T-cell (primary cell): ENCODE results near the gene DPP10. TPM values are rescaled to one million over a fixed set of nuclear protein-coding genes. Genes with fewer than 3 reads are reported as not detected.
"Not testable (repeated sequence)": the region's sequence is repeated elsewhere in the genome, so short reads cannot be mapped to it uniquely, and the experiment has no call there.

Source experiments
- ATAC-seq, 4 experiments: fragments of 200-7000 bp in 3 of 4; fragments of 150-1000 bp in 1 of 4; cut with Tn5 transposase; replicated peaks in 1 of 4; 1 replicate in 3 of 4; 2 replicates in 1 of 4; pipeline ENCODE4 v1.10.0; 2021; ENCODE audit warnings: moderate library complexity in 3 of 4, mild to moderate bottlenecking in 2 of 4, moderate number of reproducible peaks in 1 of 4
- CTCF ChIA-PET, 2 donors: fragments of 300-600 bp; sonication (Branson Sonifier 250); formaldehyde crosslinking; loops; one replicate each; lab custom pipeline; 2022; ENCODE audit warnings: antibody characterized with exemption in 2 of 2; lab: Charles Lee
- POLR2A ChIA-PET, 2 donors: fragments of 300-600 bp; sonication (Branson Sonifier 250); formaldehyde crosslinking; loops; one replicate each; lab custom pipeline; 2022; ENCODE audit warnings: antibody characterized with exemption in 2 of 2; lab: Charles Lee
- DNase-seq, 35 experiments: peaks; one replicate each; pipeline versions ENCODE4 v3.0.0 to v3.0.0-alpha.2; 2013 to 2023
- H3K27ac ChIP-seq: one replicate; pipeline ENCODE4 v1.5.1; 2013; ENCODE audit warnings: low read length
- H3K27me3 ChIP-seq, 2 experiments: replicated peaks in 1 of 2; 1 replicate in 1 of 2; 2 replicates in 1 of 2; pipeline versions ENCODE4 v1.6.1 to v1.7.0; 2013; ENCODE audit warnings: low read length in 1 of 2, mixed read lengths in 1 of 2; ENCODE audit not compliant: control insufficient read depth in 2 of 2, insufficient read depth in 2 of 2; ENCODE audit errors: extremely low read depth in 1 of 2
- H3K36me3 ChIP-seq, 2 donors: 1 replicate in 1 of 2; 2 replicates in 1 of 2; pipeline versions ENCODE4 v1.6.1 to v1.7.0; 2013; ENCODE audit warnings: low read length in 1 of 2; ENCODE audit not compliant: control insufficient read depth in 2 of 2, insufficient read depth in 1 of 2; ENCODE audit errors: extremely low read depth in 1 of 2
- H3K4me1 ChIP-seq, 2 experiments: 1 replicate in 1 of 2; 2 replicates in 1 of 2; pipeline versions ENCODE4 v1.6.1 to v1.7.0; 2013; ENCODE audit warnings: low read length in 2 of 2, mixed read lengths in 1 of 2; ENCODE audit not compliant: insufficient read depth in 2 of 2, control insufficient read depth in 1 of 2; ENCODE audit errors: extremely low read depth in 1 of 2
- H3K4me3 ChIP-seq, 2 donors: 1 replicate in 1 of 2; 2 replicates in 1 of 2; pipeline versions ENCODE4 v1.5.1 to v1.7.0; 2013; ENCODE audit warnings: mild to moderate bottlenecking in 2 of 2, low read length in 1 of 2, moderate library complexity in 1 of 2; ENCODE audit not compliant: control insufficient read depth in 1 of 2; ENCODE audit errors: extremely low read depth in 1 of 2
- H3K9me3 ChIP-seq: 2 replicates; pipeline ENCODE4 v1.7.0; 2013
- H3K27ac Mint-ChIP-seq, 2 donors: one replicate each; pipeline ENCODE4 v1.8.0; 2020 to 2021; ENCODE audit warnings: mild to moderate bottlenecking in 2 of 2, mixed read lengths in 2 of 2
- H3K27me3 Mint-ChIP-seq, 2 donors: one replicate each; pipeline ENCODE4 v1.8.0; 2021 to 2022; ENCODE audit warnings: mixed read lengths in 2 of 2
- H3K36me3 Mint-ChIP-seq: one replicate; pipeline ENCODE4 v1.8.0; 2021; ENCODE audit warnings: mixed read lengths
- H3K4me1 Mint-ChIP-seq, 3 donors: one replicate each; pipeline ENCODE4 v1.8.0; 2020 to 2022; ENCODE audit warnings: mixed read lengths in 3 of 3, mild to moderate bottlenecking in 1 of 3
- H3K4me3 Mint-ChIP-seq, 3 donors: one replicate each; pipeline ENCODE4 v1.8.0; 2020 to 2022; ENCODE audit warnings: mild to moderate bottlenecking in 3 of 3, mixed read lengths in 3 of 3, moderate library complexity in 3 of 3
- H3K9me3 Mint-ChIP-seq, 3 donors: one replicate each; pipeline ENCODE4 v1.8.0; 2020 to 2022; ENCODE audit warnings: mixed read lengths in 3 of 3
- WGBS: methylation state at CpG from one replicate; pipeline ENCODE4 v1.1.5; 2013; ENCODE audit warnings: missing lambda C conversion rate; ENCODE audit not compliant: insufficient coverage; 5-methylcytosine and 5-hydroxymethylcytosine counted together
- total RNA-seq, 35 experiments: library from RNA in 6 of 35; stranded (reverse) in 6 of 35; fragments of 120-200 nt in 1 of 35; gene quantifications; one replicate each; pipeline versions ENCODE4 v1.2.1 to v1.2.4 and lab custom pipeline; 2013 to 2026

The DPP10 gene
- total RNA-seq, 5 donors from 2014 or later (not counting 1 experiment from before 2014, with no cell fraction given) = not detected

DNA sequence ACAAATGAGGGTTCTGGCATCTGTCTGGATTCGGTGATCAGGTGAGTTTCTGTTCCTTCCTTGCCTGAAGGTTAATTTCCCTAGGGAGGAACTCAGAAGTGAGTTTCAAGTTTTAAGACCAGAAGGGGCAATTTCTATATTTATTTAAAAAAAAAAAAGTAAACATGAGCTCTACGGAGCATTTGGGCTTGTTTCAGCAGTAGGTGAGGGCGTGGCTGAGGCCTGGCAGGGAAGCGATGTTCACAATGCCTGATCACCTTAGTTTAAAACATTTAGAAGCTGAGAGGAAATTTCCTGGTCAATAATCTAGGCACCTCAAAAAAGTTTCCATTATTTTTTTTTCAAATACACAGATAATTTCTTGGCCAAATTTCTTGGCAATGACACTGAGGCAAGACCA is 629.1 kb downstream of the DPP10 start:
- WGBS = no CpG with 5 or more reads among the region's 4 CpGs
- CTCF ChIA-PET = no interaction called here

DNA sequence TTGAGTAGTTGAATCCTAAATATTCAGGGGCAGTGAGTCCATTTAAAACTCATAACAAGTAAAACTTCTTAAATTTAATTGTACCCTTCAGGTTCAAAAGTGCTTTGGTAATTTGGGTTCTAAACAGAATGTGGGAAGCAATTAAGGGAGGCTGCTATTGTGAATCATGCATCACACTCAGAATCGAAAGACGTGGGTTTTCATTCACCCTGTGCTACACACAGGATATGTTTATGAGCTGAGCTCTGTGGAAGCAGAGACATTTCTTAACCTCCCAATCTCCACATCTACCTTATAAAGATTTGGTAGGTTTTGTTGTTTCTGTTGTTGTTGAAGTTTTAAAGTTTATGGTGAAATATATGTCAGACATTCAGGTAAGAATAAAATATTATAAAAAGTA is 633.4 kb downstream of the DPP10 start:
- Histone ChIP-seq H3K9me3 (no peaks in the 10 kb centered on the region), H3K27ac (no peak overlapping the region), H3K4me3 (no peak overlapping the region), H3K36me3 (no peaks in the 10 kb centered on the region), H3K27me3 (no peaks in the 10 kb centered on the region), H3K4me1 (no peaks in the 10 kb centered on the region)
- WGBS = no CpG with 5 or more reads among the region's 2 CpGs
- peaks cover 8 to 17% (median 11%) of the 10 kb centered on the region in 3 donors for H3K9me3 Mint-ChIP-seq
- CTCF ChIA-PET = no interaction called here
- no peak overlapping the region for H3K27ac Mint-ChIP-seq
- no peak overlapping the region for H3K4me3 Mint-ChIP-seq
- H3K4me1 Mint-ChIP-seq = no peaks in the 10 kb centered on the region
- no peaks in the 10 kb centered on the region for H3K27me3 Mint-ChIP-seq
- DNase-seq (no peak), ATAC-seq (no peak)
- no peaks in the 10 kb centered on the region for H3K36me3 Mint-ChIP-seq
- POLR2A ChIA-PET = no interaction called here

More for the DNA sequence above, 629.1 kb downstream of the DPP10 start:
- Histone ChIP-seq H3K4me1 (no peaks in the 10 kb centered on the region), H3K27ac (no peak overlapping the region), H3K27me3 (no peaks in the 10 kb centered on the region), H3K9me3 (no peaks in the 10 kb centered on the region), H3K36me3 (no peaks in the 10 kb centered on the region), H3K4me3 (no peak overlapping the region)
- POLR2A ChIA-PET = no interaction called here
- no peaks in the 10 kb centered on the region for H3K27me3 Mint-ChIP-seq
- no peak overlapping the region for H3K27ac Mint-ChIP-seq
- no peaks in the 10 kb centered on the region for H3K36me3 Mint-ChIP-seq
- H3K4me3 Mint-ChIP-seq = no peak overlapping the region
- H3K9me3 Mint-ChIP-seq = peaks cover 10 to 26% (median 19%) of the 10 kb centered on the region in 3 donors
- H3K4me1 Mint-ChIP-seq = no peaks in the 10 kb centered on the region
- no peak for DNase-seq
- no peak for ATAC-seq

DNA sequence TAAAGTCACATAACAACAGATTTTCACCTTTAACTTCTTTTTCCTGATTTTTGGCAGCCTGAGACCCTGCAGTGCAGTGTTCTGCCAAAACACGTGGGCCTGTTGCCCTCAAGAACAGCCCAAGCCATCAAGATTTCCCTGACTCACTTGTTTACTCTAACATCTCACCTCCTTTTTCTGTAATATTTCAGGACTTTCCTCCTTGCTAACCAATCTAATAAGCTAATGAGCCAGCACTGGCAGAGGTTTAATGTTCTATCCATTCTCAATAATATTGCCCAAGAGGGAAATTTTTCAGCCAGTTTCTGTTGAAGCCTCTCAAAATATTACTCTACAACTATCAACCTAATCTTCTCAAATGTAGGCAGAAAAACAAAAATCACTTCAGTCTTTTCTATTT is 635.2 kb downstream of the DPP10 start:
- Histone ChIP-seq H3K36me3 (no peaks in the 10 kb centered on the region), H3K27ac (no peak overlapping the region), H3K4me3 (no peak overlapping the region), H3K9me3 (no peaks in the 10 kb centered on the region), H3K4me1 (no peaks in the 10 kb centered on the region), H3K27me3 (no peaks in the 10 kb centered on the region)
- ChIA-PET POLR2A (no interaction called here), CTCF (no interaction called here)
- H3K27me3 Mint-ChIP-seq = no peaks in the 10 kb centered on the region
- no peak overlapping the region for H3K27ac Mint-ChIP-seq
- DNase-seq = no peak
- WGBS = 53% methylated on average over 1 of the region's 1 CpG
- H3K36me3 Mint-ChIP-seq = no peaks in the 10 kb centered on the region
- ATAC-seq = no peak
- no peak overlapping the region for H3K4me3 Mint-ChIP-seq
- H3K4me1 Mint-ChIP-seq = no peaks in the 10 kb centered on the region
- peaks cover 8 to 13% (median 10%) of the 10 kb centered on the region in 3 donors for H3K9me3 Mint-ChIP-seq

DNA sequence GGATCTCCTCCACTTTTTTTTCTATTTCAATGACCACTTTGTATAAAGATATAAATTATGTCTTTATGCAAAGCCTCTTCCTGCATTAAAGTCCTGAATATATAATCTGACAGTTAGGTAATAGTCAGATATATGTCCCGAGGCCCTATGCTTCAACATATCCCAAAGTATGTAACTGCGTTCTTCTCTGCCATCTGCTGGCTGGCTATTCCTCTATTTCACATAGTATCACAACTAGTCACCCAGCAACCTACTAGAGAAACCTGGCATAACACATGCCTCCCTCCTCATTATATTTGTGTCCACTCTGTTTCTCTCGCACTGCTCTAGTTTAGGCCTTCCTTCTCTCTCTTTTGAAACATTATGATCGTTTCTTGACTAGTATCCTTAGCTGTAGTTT is 640.8 kb downstream of the DPP10 start:
- no peaks in the 10 kb centered on the region for H3K9me3 ChIP-seq
- Mint-ChIP-seq H3K4me3 (no peak overlapping the region), H3K4me1 (no peaks in the 10 kb centered on the region), H3K27me3 (no peaks in the 10 kb centered on the region), H3K27ac (no peak overlapping the region), H3K36me3 (no peaks in the 10 kb centered on the region), H3K9me3 (peaks cover 10 to 11% (median 10%) of the 10 kb centered on the region in 3 donors)
- H3K27me3 ChIP-seq = no peaks in the 10 kb centered on the region
- 100% methylated on average over 1 of the region's 4 CpGs for WGBS
- no peak for ATAC-seq
- no peak for DNase-seq
- ChIA-PET POLR2A (no interaction called here), CTCF (no interaction called here)
- H3K4me1 ChIP-seq = no peaks in the 10 kb centered on the region
- no peaks in the 10 kb centered on the region for H3K36me3 ChIP-seq
- no peak overlapping the region for H3K27ac ChIP-seq
- no peak overlapping the region for H3K4me3 ChIP-seq

DNA sequence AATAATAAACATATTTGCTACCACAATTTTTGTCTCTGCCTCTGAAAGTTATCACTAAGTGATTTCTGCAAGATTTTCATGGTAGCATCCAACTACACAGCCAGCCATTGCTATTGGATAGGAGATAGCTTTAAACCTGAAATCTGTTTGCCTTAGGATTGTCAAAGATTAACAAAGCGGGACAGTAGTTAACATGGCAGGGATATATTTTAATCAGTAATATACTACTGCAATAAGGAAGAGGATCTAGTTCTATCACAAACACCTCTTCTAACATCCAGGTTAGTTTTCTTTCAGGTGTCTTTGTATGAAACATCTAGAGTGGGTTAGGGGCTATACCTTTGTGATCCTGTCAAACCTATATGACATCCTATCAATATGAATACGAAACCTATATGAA is 641.3 kb downstream of the DPP10 start:
- Mint-ChIP-seq H3K27ac (no peak overlapping the region), H3K27me3 (no peaks in the 10 kb centered on the region), H3K4me3 (no peak overlapping the region), H3K4me1 (no peaks in the 10 kb centered on the region), H3K9me3 (peaks cover 10 to 11% (median 10%) of the 10 kb centered on the region in 3 donors), H3K36me3 (no peaks in the 10 kb centered on the region)
- ATAC-seq (no peak), DNase-seq (no peak)
- POLR2A ChIA-PET = no interaction called here
- Histone ChIP-seq H3K4me3 (no peak overlapping the region), H3K4me1 (no peaks in the 10 kb centered on the region), H3K36me3 (no peaks in the 10 kb centered on the region), H3K9me3 (no peaks in the 10 kb centered on the region), H3K27me3 (no peaks in the 10 kb centered on the region), H3K27ac (no peak overlapping the region)
- no CpG with 5 or more reads among the region's 2 CpGs for WGBS
- CTCF ChIA-PET = no interaction called here

DNA sequence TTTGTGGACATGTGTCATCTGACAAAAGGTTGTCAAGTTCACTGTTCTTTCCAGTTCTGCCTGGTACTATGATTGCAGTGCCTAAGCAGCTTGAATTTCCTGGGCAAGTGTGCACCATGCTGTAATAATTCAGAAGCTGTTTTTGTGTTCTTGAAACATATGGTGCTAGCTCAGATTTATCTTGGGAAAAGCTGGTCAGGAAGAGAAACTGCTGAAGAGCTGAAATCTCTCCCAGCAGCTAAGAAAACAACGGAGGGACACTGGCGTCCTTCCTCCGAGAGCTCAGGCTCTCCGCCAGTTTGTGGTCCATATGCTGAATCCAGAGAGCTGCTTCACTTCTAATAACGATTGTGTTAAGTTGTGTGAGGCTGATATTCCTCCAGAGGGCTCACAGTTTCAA is 642.0 kb downstream of the DPP10 start:
- POLR2A ChIA-PET = no interaction called here
- Histone ChIP-seq H3K9me3 (no peaks in the 10 kb centered on the region), H3K4me3 (no peak overlapping the region), H3K36me3 (no peaks in the 10 kb centered on the region), H3K4me1 (no peaks in the 10 kb centered on the region), H3K27me3 (no peaks in the 10 kb centered on the region), H3K27ac (no peak overlapping the region)
- H3K27me3 Mint-ChIP-seq = no peaks in the 10 kb centered on the region
- CTCF ChIA-PET = no interaction called here
- whole genome bisulfite sequencing = no CpG with 5 or more reads among the region's 5 CpGs
- DNase-seq = no peak
- no peaks in the 10 kb centered on the region for H3K36me3 Mint-ChIP-seq
- H3K9me3 Mint-ChIP-seq = peaks cover 12 to 16% (median 15%) of the 10 kb centered on the region in 3 donors
- H3K27ac Mint-ChIP-seq = no peak overlapping the region
- H3K4me1 Mint-ChIP-seq = no peaks in the 10 kb centered on the region
- no peak for ATAC-seq
- no peak overlapping the region for H3K4me3 Mint-ChIP-seq

DNA sequence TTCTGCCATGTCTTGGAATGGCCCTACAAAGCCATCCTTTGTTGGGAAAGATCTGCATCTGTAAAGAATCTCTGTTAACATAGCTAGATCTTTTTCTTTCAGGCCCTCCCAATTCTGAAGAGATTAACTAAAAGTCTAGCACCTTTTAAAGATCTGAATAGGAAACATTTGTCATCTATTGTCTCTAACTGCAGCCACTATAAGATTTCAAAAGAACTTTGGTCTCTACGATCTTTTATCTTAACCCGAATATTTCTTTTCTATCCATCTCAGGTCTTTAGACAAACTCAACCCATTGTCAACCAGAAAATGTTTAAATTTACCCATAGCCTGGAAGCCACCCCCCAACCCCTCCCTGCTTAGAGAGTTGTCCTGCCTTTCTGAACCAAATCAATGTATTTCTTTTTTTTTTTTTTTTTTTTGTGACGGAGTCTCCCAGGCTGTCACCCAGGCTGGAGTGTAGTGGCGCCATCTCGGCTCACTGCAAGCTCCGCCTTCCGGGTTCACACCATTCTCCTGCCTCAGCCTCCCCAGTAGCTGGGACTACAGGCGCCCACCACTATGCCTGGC is 643.7 kb downstream of the DPP10 start:
- H3K36me3 ChIP-seq, H3K4me3 Mint-ChIP-seq, H3K27ac ChIP-seq, H3K4me3 ChIP-seq, H3K36me3 Mint-ChIP-seq, H3K27me3 ChIP-seq, H3K27ac Mint-ChIP-seq, CTCF ChIA-PET, ATAC-seq, H3K4me1 ChIP-seq, H3K4me1 Mint-ChIP-seq, H3K9me3 ChIP-seq, POLR2A ChIA-PET, DNase-seq, H3K27me3 Mint-ChIP-seq: not testable (repeated sequence)
- H3K9me3 Mint-ChIP-seq = peaks cover 15 to 20% (median 16%) of the 10 kb centered on the region in 3 donors
- 100% methylated on average over 1 of the region's 8 CpGs for WGBS
